Colonic mucosa (tissue), 4 donors: ENCODE data around the gene SH3RF2. TPM values are rescaled to one million over a fixed set of nuclear protein-coding genes. Genes with fewer than 3 reads are reported as not detected.
A peak's percentile ranks its signal among the peaks of the same experiment; 100 is the strongest.

Source experiments
- DNase-seq: peaks from one replicate; pipeline ENCODE4 v3.0.0-alpha.2; 2020
- H3K27ac ChIP-seq: fragments of 200-600 bp; one replicate; pipeline ENCODE4 v1.8.0; 2021
- H3K27me3 ChIP-seq: fragments of 200-600 bp; one replicate; pipeline ENCODE4 v1.8.0; 2021
- H3K36me3 ChIP-seq: fragments of 200-600 bp; one replicate; pipeline ENCODE4 v1.8.0; 2021
- H3K4me1 ChIP-seq: fragments of 200-600 bp; one replicate; pipeline ENCODE4 v1.8.0; 2021; ENCODE audit warnings: mild to moderate bottlenecking
- H3K4me3 ChIP-seq: fragments of 200-600 bp; one replicate; pipeline ENCODE4 v1.8.0; 2021
- H3K9ac ChIP-seq, 2 donors: one replicate each; pipeline ENCODE4 v1.7.0; 2013; ENCODE audit warnings: control low read depth in 2 of 2, low read depth in 2 of 2, low read length in 2 of 2
- H3K9me3 ChIP-seq: fragments of 200-600 bp; one replicate; pipeline ENCODE4 v1.8.0; 2021
- CTCF ChIP-seq: fragments of 200-600 bp; IDR thresholded peaks from one replicate; pipeline ENCODE4 v1.8.0; 2022; ENCODE audit warnings: antibody characterized with exemption, mild to moderate bottlenecking
- intact Hi-C: fragments of 100-400 bp; cut with DNase I; formaldehyde crosslinking; loops from one replicate; pipeline ENCODE4 v1.14.1; 2022
- total RNA-seq, 2 donors: library from RNA; stranded (reverse); fragmentation: NEBNext Ultra II Directional in 1 of 2; extraction: Animal tissue kit (Norgen Biotek cat#: 25700) in 1 of 2; gene quantifications; one replicate each; pipeline ENCODE4 v1.2.1, GENCODE V29; 2021
- donor health status: healthy.
- donor health status: DM: no; HTN: no; CAD: no.
- donor health status: DM: no; HTN: no; CAD: no.

The SH3RF2 gene
- total RNA-seq, 2 donors from 2014 or later: 58.2 to 59.3 TPM

- Histone ChIP-seq H3K9me3 (no peaks in the 10 kb centered on the region), H3K9ac (no peak overlapping the region), H3K4me1 (no peaks in the 10 kb centered on the region), H3K27me3 (no peaks in the 10 kb centered on the region), H3K27ac (no peak overlapping the region), H3K36me3 (peaks cover 5% of the 10 kb centered on the region), H3K4me3 (no peak overlapping the region)
- intact Hi-C loops: no loop called here
- DNase-seq: no peak
- no peak for TF ChIP-seq CTCF
These were observed 80.5 kb downstream of the SH3RF2 start for GRCh38 chr5:146016764-146017484.

- H3K9me3 ChIP-seq: no peaks in the 10 kb centered on the region
- H3K27ac ChIP-seq: no peak overlapping the region
- intact Hi-C loops: no loop called here
- no peaks in the 10 kb centered on the region for H3K4me1 ChIP-seq
- peaks cover 5% of the 10 kb centered on the region for H3K36me3 ChIP-seq
- TF ChIP-seq CTCF: no peak
- H3K27me3 ChIP-seq: no peaks in the 10 kb centered on the region
- no peak overlapping the region for H3K9ac ChIP-seq
- DNase-seq: no peak
- H3K4me3 ChIP-seq: no peak overlapping the region
These were observed 82.4 kb downstream of the SH3RF2 start for GRCh38 chr5:146018514-146019375.

- Histone ChIP-seq H3K9me3 (no peaks in the 10 kb centered on the region), H3K9ac (no peak overlapping the region), H3K4me1 (peaks cover 4% of the 10 kb centered on the region), H3K27me3 (no peaks in the 10 kb centered on the region), H3K36me3 (peaks cover 5% of the 10 kb centered on the region), H3K4me3 (no peak overlapping the region), H3K27ac (no peak overlapping the region)
- intact Hi-C loops: no loop called here
- no peak for TF ChIP-seq CTCF
- no peak for DNase-seq
These were observed 83.7 kb downstream of the SH3RF2 start for GRCh38 chr5:146020100-146020499.

GRCh38 chr5:146024034-146024433 is 87.7 kb downstream of the SH3RF2 start:
- H3K27me3 ChIP-seq: no peaks in the 10 kb centered on the region
- no peak overlapping the region for H3K4me3 ChIP-seq
- H3K9ac ChIP-seq: no peak overlapping the region
- peak overlapping the region; percentile 80 for H3K27ac ChIP-seq
- H3K4me1 ChIP-seq: peaks cover 8% of the 10 kb centered on the region
- no peak for DNase-seq
- intact Hi-C loops: no loop called here
- TF ChIP-seq CTCF: no peak
- H3K36me3 ChIP-seq: no peaks in the 10 kb centered on the region
- no peaks in the 10 kb centered on the region for H3K9me3 ChIP-seq

- Histone ChIP-seq H3K9ac (peak overlapping the region in 1 of 2 donors; percentile 48), H3K27ac (peak overlapping the region; percentile 80), H3K4me1 (peaks cover 8% of the 10 kb centered on the region), H3K27me3 (no peaks in the 10 kb centered on the region), H3K9me3 (no peaks in the 10 kb centered on the region), H3K36me3 (no peaks in the 10 kb centered on the region), H3K4me3 (no peak overlapping the region)
- intact Hi-C loops: no loop called here
- TF ChIP-seq CTCF: no peak
- peak; percentile 58 for DNase-seq
These were observed 88.8 kb downstream of the SH3RF2 start for GRCh38 chr5:146025114-146025680.
